Activated naive CD4-positive, alpha-beta T cell treated with anti-CD3 and anti-CD28 coated beads, Interleukin-2, amount 10 ng/mL, durations not matched to agents 7 days and 5 days (primary cell): ENCODE results near the gene ZNF436.

ENCODE experiments used
- CTCF ChIA-PET: fragments of 350-600 bp; sonication (Branson Sonifier 250); formaldehyde crosslinking; loops from one replicate; lab custom pipeline; 2021; ENCODE audit warnings: antibody characterized with exemption; lab: Charles Lee
- DNase-seq: peaks from one replicate; pipeline ENCODE4 v3.0.0-alpha.2; 2020
- H3K27ac Mint-ChIP-seq: one replicate; pipeline ENCODE4 v1.8.0; 2021; ENCODE audit warnings: mild to moderate bottlenecking, moderate library complexity, mixed read lengths
- H3K27me3 Mint-ChIP-seq: one replicate; pipeline ENCODE4 v1.8.0; 2021; ENCODE audit warnings: mild to moderate bottlenecking, mixed read lengths
- H3K36me3 Mint-ChIP-seq: one replicate; pipeline ENCODE4 v1.8.0; 2021; ENCODE audit warnings: mixed read lengths
- H3K4me1 Mint-ChIP-seq: one replicate; pipeline ENCODE4 v1.8.0; 2021; ENCODE audit warnings: mixed read lengths
- H3K4me3 Mint-ChIP-seq: one replicate; pipeline ENCODE4 v1.8.0; 2021; ENCODE audit warnings: mild to moderate bottlenecking, moderate library complexity, mixed read lengths
- H3K9me3 Mint-ChIP-seq: one replicate; pipeline ENCODE4 v1.8.0; 2021; ENCODE audit warnings: mixed read lengths

Gene ZNF436

GRCh38 chr1:23399229-23399628, 29.6 kb upstream of the ZNF436 start:
- CTCF ChIA-PET: interaction anchor here (0.8 kb wide), 1 partner anchor 10 kb away, joined by 3 read pairs; no protein-coding TSS in a partner anchor

DNA sequence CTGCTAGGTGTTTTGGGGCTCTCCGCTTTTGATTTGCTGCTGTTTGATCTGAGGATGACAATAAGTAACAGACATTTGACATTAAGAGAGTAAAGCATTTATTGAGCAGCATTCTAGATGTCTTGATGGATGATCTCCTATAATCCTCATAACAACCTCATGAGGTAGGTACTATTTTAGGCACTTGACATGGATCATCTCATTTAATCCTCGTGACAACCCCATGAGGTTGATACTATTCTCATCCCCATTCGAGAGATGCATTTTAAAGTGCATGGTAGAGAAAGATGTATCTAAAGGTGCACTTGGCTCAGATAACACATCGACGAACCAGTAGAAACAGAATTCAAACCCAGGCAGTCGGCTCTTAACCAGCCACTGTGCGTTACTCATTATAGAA, 28.3 kb upstream of the ZNF436 start:
- Mint-ChIP-seq H3K9me3 (no peaks in the 10 kb centered on the region), H3K27me3 (no peaks in the 10 kb centered on the region), H3K4me1 (peaks cover 6% of the 10 kb centered on the region), H3K27ac (no peak overlapping the region), H3K36me3 (peaks cover 22% of the 10 kb centered on the region), H3K4me3 (no peak overlapping the region)
- no peak for DNase-seq
- CTCF ChIA-PET: no interaction called here

More at GRCh38 chr1:23399229-23399628, 29.6 kb upstream of the ZNF436 start:
- H3K27ac Mint-ChIP-seq: no peak overlapping the region
- no peak overlapping the region for H3K4me3 Mint-ChIP-seq
- H3K9me3 Mint-ChIP-seq: no peaks in the 10 kb centered on the region
- DNase-seq: no peak
- H3K36me3 Mint-ChIP-seq: peaks cover 28% of the 10 kb centered on the region
- H3K4me1 Mint-ChIP-seq: peaks cover 13% of the 10 kb centered on the region
- H3K27me3 Mint-ChIP-seq: no peaks in the 10 kb centered on the region

GRCh38 chr1:23396380-23396779, 26.7 kb upstream of the ZNF436 start:
- no peak for DNase-seq
- no peak overlapping the region for H3K27ac Mint-ChIP-seq
- H3K4me3 Mint-ChIP-seq: no peak overlapping the region
- peaks cover 19% of the 10 kb centered on the region for H3K36me3 Mint-ChIP-seq
- peaks cover 6% of the 10 kb centered on the region for H3K4me1 Mint-ChIP-seq
- no peaks in the 10 kb centered on the region for H3K27me3 Mint-ChIP-seq
- no peaks in the 10 kb centered on the region for H3K9me3 Mint-ChIP-seq
- CTCF ChIA-PET: no interaction called here

- Mint-ChIP-seq H3K4me1 (peaks cover 6% of the 10 kb centered on the region), H3K36me3 (peaks cover 16% of the 10 kb centered on the region), H3K27me3 (no peaks in the 10 kb centered on the region), H3K4me3 (no peak overlapping the region), H3K27ac (peak overlapping the region; percentile 3), H3K9me3 (no peaks in the 10 kb centered on the region)
- DNase-seq: no peak
- CTCF ChIA-PET: no interaction called here
Measured at GRCh38 chr1:23395849-23396248, 26.2 kb upstream of the ZNF436 start.

- Mint-ChIP-seq H3K9me3 (no peaks in the 10 kb centered on the region), H3K4me3 (no peak overlapping the region), H3K27me3 (no peaks in the 10 kb centered on the region)
Measured at GRCh38 chr1:23395154-23395724, 25.6 kb upstream of the ZNF436 start.

GRCh38 chr1:23394684-23395083, 25.0 kb upstream of the ZNF436 start:
- Mint-ChIP-seq H3K27ac (no peak overlapping the region), H3K4me1 (peaks cover 6% of the 10 kb centered on the region), H3K27me3 (no peaks in the 10 kb centered on the region), H3K4me3 (no peak overlapping the region), H3K36me3 (peaks cover 15% of the 10 kb centered on the region), H3K9me3 (no peaks in the 10 kb centered on the region)
- CTCF ChIA-PET: interaction anchor here (0.7 kb wide), 1 partner anchor 9 kb away, joined by 3 read pairs; no protein-coding TSS in a partner anchor
- DNase-seq: no peak

More at GRCh38 chr1:23395154-23395724, 25.6 kb upstream of the ZNF436 start:
- peaks cover 15% of the 10 kb centered on the region for H3K36me3 Mint-ChIP-seq
- DNase-seq: no peak
- H3K4me1 Mint-ChIP-seq: peaks cover 6% of the 10 kb centered on the region
- CTCF ChIA-PET: interaction anchor here (0.7 kb wide), 1 partner anchor 8 kb away, joined by 3 read pairs; no protein-coding TSS in a partner anchor
- no peak overlapping the region for H3K27ac Mint-ChIP-seq

DNA sequence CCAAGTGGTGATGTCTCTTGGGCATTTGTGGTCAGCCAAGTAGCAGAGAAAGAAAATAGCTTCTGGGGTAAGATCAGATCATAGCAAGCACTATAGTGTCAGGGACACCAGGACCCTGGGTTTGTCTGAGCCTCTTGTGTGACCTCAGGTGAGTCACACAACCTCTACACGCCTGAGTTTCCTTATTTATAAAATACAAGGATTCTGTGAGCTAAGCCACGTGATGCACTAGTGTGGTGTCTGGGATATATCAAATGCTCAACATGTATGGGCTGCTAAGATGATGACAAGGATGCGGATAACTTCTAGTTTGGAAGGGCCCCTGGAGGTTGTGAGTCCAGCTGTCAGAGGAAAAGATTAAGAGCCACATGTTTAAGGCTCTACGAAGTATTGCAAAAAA, 24.5 kb upstream of the ZNF436 start:
- no peak overlapping the region for H3K27ac Mint-ChIP-seq
- no peaks in the 10 kb centered on the region for H3K9me3 Mint-ChIP-seq
- H3K4me1 Mint-ChIP-seq: peaks cover 6% of the 10 kb centered on the region
- CTCF ChIA-PET: no interaction called here
- H3K4me3 Mint-ChIP-seq: no peak overlapping the region
- H3K27me3 Mint-ChIP-seq: no peaks in the 10 kb centered on the region
- peaks cover 15% of the 10 kb centered on the region for H3K36me3 Mint-ChIP-seq
- no peak for DNase-seq

DNA sequence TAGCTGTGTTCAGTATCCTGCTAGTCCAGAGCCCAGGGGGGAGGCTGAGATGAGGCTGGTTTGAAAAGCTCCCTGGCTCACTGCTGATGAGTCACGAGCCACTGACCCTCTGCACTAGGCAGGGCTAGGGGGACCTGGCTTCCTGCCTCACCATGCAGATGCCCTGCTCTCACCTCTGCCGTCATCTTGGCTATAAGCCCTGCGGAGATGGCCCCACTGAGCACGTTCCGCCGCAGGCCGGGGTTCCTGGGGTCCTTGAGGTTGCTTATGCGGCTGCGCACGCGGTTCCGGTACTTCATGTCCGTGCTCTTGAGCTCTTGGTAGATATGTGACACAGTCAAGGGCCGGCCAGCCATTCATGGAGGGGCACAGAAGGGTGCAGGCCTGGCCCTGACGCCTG, 24.1 kb upstream of the ZNF436 start:
- H3K27me3 Mint-ChIP-seq: no peaks in the 10 kb centered on the region
- peaks cover 6% of the 10 kb centered on the region for H3K4me1 Mint-ChIP-seq
- H3K36me3 Mint-ChIP-seq: peaks cover 15% of the 10 kb centered on the region
- no peak overlapping the region for H3K4me3 Mint-ChIP-seq
- CTCF ChIA-PET: no interaction called here
- no peaks in the 10 kb centered on the region for H3K9me3 Mint-ChIP-seq
- no peak overlapping the region for H3K27ac Mint-ChIP-seq
- DNase-seq: no peak

GRCh38 chr1:23392125-23392855, 22.7 kb upstream of the ZNF436 start:
- Mint-ChIP-seq H3K27me3 (no peaks in the 10 kb centered on the region), H3K36me3 (peaks cover 10% of the 10 kb centered on the region), H3K4me3 (no peak overlapping the region), H3K27ac (no peak overlapping the region), H3K4me1 (peaks cover 6% of the 10 kb centered on the region), H3K9me3 (no peaks in the 10 kb centered on the region)
- no peak for DNase-seq
- CTCF ChIA-PET: no interaction called here

GRCh38 chr1:23389837-23390321, 20.2 kb upstream of the ZNF436 start:
- H3K36me3 Mint-ChIP-seq: peaks cover 2% of the 10 kb centered on the region
- no peaks in the 10 kb centered on the region for H3K27me3 Mint-ChIP-seq
- H3K4me1 Mint-ChIP-seq: no peaks in the 10 kb centered on the region
- H3K27ac Mint-ChIP-seq: no peak overlapping the region
- no peaks in the 10 kb centered on the region for H3K9me3 Mint-ChIP-seq
- H3K4me3 Mint-ChIP-seq: no peak overlapping the region
- DNase-seq: no peak
- CTCF ChIA-PET: interaction anchor here (1.3 kb wide), 1 partner anchor 14 kb away, joined by 3 read pairs; no protein-coding TSS in a partner anchor

- Mint-ChIP-seq H3K4me1 (no peaks in the 10 kb centered on the region), H3K4me3 (no peak overlapping the region), H3K9me3 (no peaks in the 10 kb centered on the region), H3K36me3 (peaks cover 6% of the 10 kb centered on the region), H3K27ac (no peak overlapping the region), H3K27me3 (no peaks in the 10 kb centered on the region)
- CTCF ChIA-PET: interaction anchor here (1.1 kb wide), 1 partner anchor 16 kb away, joined by 3 read pairs; no protein-coding TSS in a partner anchor
- no peak for DNase-seq
Measured at GRCh38 chr1:23387494-23387893, 17.9 kb upstream of the ZNF436 start.

GRCh38 chr1:23385119-23385621, 15.5 kb upstream of the ZNF436 start:
- H3K27ac Mint-ChIP-seq: no peak overlapping the region
- no peak overlapping the region for H3K4me3 Mint-ChIP-seq
- no peaks in the 10 kb centered on the region for H3K9me3 Mint-ChIP-seq
- no peaks in the 10 kb centered on the region for H3K27me3 Mint-ChIP-seq
- no peaks in the 10 kb centered on the region for H3K4me1 Mint-ChIP-seq
- H3K36me3 Mint-ChIP-seq: peaks cover 20% of the 10 kb centered on the region
- CTCF ChIA-PET: interaction anchor here (1.0 to 2.1 kb wide), 2 partner anchors 18 to 360 kb away, joined by 3 to 8 read pairs; no protein-coding TSS in a partner anchor
- DNase-seq: no peak

DNA sequence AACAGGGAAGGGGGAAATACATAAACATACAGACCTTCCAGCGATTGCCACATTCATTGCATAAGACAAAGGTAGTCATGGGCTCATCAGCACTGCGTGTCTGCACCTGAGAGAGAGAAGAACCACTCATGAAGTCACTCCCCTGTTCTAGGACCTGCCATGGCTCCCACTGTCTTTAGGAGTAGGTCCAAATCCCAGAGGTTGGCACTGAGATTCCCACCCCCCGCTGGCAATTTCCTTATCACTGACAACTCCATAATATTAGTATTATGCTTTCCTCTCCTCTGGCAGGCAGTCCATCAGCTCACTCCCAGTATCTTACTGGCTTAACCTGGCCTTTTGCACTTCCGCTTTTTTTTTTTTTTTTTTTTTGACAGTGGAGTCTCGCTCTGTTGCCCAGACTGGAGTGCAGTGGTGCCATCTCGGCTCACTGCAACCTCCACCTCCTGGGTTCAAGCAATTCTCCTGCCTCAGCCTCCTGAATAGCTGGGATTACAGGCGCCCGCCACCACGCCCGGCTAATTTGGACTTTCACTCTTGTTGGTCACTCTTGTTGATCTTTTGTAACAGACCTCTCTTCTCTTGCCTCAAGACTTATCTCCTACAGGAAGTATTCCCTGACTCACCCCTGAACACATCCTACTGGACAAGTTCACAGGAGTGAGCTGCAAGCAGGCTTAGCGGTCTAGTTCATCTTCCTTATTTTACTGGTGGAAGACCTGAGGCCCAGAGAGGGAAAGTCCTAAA, 14.8 kb upstream of the ZNF436 start:
- Mint-ChIP-seq H3K27me3 (no peaks in the 10 kb centered on the region), H3K9me3 (no peaks in the 10 kb centered on the region), H3K27ac (peak overlapping the region; percentile 49), H3K4me3 (no peak overlapping the region), H3K36me3 (peaks cover 20% of the 10 kb centered on the region), H3K4me1 (no peaks in the 10 kb centered on the region)
- CTCF ChIA-PET: interaction anchor here (2.1 kb wide), 1 partner anchor 19 kb away, joined by 8 read pairs; no protein-coding TSS in a partner anchor
- no peak for DNase-seq
